GM19324 (cell line): Measurements from ENCODE around the gene TMIE.
"Not testable (repeated sequence)": the region's sequence is repeated elsewhere in the genome, so short reads cannot be mapped to it uniquely, and the experiment has no call there.

Experiments
- ATAC-seq: cut with Tn5 transposase; IDR thresholded peaks from one replicate; pipeline ENCODE4 v1.9.1; 2021; ENCODE audit warnings: mild to moderate bottlenecking, moderate library complexity; ENCODE audit not compliant: unreplicated experiment, low FRiP score

TMIE gene

DNA sequence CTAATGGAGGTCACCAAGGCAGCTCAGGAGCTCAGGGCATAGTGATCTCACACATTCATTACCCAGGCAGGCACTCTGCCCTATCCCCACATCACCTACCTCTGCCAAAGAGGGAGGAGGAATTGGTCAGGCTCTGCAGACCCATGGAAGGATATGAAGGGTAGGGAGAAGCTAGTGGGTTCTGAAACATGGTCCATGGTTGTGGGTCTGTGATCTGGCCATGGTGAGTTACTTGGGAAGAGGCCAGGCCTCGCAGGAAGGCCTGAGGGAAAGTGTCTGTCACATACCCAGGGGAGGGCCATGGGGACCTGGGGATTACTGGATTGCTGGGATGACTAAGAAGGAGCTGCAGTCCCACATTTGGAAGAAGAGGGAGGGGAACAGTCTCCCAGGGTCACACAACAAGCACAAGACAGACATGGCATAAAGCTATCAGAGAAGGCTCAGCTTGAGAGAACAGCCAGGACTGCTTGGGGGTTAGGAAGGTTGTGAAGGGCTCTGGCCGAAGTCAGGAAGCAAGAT, 17.9 kb downstream of the TMIE start:
- no peak for ATAC-seq

DNA sequence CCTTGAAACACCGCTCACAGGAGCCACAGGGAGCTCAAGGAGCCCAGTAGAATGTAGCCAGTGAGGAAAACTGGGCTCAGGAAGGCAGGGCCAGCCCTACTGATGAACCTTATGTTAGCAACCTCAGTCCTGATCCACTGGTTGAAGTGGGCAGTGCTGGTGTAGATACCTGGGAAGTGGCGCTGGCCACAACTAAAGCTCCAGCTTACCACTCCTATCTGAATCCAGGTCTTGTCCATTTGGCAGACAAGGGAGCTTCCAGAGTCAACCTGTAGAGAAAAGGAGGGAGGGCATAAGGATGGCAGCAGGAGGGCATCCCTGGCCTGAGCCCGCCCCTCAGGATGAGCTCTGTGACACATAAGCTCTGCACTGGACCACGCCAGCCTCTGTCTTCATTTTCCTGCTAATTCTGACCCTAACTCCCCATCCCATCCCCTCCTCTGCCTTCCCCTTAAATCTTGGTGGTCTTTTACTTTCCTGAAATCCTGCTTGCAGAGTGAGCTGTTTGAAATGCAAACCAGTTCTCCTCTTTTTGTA, 18.6 kb downstream of the TMIE start:
- no peak for ATAC-seq

DNA sequence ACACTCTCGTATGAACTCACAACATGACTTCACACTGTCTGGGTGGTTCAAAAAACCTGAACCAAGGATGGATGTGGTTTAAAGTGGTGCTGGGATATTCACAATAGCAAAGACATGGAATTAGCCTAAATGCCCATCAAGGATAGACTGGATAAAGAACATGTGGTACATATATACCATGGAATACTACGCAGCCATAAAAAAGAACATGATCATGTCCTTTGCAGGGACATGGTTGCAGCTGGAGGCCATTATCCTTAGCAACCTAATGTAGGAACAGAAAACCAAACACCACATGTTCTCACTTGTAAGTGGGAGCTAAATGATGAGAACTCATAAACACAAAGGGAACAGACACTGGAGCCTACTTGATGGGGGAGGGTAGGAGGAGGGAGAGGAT, 19.8 kb downstream of the TMIE start:
- no peak for ATAC-seq

DNA sequence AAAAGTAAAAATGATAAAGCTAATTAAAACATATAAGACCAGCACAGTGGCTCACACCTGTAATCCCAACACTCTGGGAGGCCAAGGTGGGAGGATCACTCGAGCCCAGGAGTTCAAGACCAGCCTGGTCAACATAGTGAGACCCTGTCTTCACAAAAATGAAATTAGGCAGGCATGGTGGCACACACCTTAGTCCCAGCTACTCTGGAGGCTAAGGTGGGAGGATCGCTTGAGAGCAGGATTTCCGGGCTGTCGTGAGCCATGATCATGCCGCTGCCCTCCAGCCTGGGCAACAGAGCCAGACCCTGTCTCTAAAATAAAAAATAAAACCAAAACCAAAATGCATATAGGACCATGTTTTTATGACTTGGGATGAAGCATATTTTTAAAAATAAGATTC, 21.3 kb downstream of the TMIE start:
- ATAC-seq, result no peak

DNA sequence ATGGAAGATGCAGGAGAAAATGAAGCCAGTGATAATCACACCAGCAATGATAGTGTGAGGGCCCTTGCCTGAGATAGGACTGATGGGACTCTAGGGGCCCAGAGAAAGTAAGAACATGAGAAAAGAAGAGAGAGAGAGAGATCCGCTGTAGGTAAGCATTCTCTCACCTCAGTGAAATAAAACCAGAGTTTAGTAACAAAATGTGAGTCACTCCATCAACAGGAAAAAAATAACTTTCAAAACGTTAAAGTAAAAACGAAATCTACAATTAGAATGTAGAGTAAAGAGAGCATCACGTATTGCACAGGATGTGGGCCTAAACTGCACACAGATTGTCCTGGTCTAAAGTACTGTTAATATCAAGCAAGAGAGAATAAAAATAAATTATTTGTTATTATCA, 23.2 kb downstream of the TMIE start:
- ATAC-seq, result no peak

DNA sequence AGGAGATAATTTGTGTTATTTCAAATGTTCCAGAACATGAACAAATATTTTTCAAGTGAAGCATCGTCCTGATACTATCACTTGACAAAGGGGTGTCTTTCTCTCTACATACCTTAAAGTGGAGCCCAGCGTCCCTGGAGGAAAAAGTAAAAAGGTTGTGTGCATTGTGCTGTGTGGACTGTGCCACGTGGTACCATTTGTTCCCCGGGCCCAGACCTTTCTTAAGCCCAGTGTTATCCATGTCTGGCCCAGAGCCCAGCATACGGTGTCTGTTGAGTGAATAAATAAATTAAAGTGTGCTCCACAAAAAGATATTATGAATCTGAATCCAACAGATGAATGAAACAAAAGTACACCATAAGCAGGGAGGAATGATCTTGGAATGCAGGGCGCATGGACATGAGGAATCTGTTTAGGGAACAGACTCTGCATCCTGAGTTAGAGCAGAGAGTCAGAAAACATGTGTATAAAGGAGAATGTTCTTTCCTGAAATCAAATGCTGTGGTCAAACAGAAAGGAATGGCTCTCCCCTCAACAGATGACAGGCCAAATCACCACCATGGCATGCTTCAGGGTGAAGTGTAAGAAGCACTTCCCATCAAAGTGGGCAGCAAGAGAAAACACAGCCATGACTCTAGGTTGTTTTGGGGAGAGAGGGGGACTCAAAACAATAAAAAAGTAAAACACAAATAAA, 24.6 kb downstream of the TMIE start:
- no peak for ATAC-seq

DNA sequence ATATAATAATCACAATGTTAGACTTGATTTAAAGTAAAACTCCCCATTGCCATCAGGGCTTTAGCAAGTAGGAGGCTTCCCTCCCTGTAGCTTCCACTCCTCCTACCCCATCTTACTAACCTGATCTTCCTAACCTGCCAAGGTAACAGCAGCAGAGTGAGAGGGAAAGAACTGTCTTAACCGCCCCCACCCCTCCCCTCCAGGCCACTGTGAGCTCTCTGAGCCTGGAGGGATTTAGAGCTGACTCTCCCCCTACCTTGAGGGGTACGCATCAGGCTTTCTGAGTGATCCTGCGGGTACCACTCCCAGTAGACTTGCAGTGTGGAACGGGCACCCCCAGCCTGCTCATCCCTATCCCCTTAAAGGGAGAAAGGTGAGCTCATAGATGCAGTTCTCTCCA, 27.8 kb downstream of the TMIE start:
- no peak for ATAC-seq

DNA sequence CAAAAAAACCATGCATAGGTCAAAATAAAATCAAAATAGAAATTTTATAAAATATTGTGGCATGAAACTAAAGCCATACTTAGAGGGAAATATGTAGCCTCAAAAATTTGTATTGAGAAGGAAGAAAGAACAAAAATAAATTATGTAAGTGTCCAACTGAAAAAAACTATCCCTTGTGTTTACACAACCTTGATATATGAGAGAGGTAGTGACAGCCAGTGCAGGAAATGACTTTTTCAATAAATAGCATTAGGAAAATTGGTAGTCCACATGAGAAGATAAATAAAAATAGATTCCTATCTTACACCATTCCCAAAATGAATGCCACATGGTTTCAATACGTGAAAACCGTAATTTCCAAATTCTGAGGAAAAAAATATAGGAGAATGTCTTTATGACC, 29.6 kb downstream of the TMIE start:
- ATAC-seq, result no peak

DNA sequence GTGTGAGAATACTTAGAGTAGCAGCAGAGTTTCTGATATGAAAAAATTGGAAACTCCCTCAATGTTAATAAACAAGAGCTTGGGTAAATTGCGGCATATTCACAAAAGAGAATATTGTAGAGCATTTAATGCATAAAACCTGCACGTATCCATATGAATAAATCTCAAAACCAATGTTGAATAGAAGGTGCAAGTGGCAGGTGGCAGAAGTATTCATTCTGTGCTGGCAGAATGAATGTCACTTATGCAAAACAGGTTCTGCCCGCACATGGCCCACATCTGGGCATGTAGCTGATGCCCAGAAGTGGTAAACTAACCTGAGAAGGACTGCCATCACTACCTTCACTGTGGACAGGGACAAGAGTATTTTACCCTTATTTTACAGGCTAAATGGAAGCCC, 30.6 kb downstream of the TMIE start:
- ATAC-seq, result no peak

DNA sequence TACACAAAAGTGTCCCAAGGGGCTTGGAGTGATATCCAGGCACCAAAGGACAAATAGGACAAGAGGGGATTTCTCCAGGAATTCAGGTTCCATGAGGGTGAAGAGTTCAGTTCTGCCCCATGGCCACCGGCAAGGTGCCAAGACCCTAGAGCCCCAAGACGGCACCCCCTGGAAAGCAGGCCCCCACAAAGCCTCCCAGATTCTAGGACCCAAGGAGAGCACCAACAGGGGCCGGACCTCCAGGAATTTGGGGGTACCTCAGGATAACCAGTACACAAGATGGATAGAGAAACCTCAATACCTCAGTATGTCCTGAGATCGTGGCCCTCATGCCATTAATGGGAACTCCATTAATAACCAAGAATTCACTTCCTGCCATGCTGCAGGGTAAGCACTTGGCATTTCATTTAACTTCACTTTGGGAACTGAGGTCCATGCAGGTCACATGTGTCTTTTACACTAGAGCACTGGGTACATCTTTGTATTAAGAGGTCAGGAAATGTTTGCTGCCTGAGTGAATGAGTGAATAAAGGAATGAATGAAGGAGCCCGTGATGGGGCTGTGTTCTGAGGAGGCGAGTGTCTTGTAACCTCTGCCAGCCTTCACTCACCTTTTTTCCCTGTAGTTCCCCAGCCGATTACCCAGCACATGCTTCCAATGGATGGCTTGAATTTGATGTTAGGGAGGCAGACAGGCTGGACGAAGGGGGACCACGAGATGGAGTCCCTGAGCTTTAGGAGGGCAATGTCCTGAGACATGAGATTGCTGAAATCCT, 32.0 kb downstream of the TMIE start:
- ATAC-seq, result no peak

DNA sequence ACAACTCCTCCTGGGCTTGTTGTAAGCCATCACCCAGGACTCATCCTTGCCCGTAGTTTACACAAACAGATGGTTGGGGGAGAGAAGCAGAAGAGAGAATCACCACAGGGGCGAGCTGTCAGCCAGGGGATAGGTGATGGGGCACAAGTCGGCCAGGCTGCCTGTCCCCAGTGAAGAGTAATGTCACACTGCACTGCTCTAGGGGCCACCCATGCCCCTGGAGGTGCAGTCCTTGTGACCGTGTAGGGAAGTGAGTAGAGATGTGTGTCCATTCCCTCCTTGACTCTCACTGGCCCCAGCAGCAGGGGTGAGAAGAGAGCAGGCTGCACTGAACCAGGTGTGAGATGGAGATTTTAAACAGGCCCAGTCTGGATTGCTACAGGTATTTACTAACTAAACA, 33.6 kb downstream of the TMIE start:
- no peak for ATAC-seq

DNA sequence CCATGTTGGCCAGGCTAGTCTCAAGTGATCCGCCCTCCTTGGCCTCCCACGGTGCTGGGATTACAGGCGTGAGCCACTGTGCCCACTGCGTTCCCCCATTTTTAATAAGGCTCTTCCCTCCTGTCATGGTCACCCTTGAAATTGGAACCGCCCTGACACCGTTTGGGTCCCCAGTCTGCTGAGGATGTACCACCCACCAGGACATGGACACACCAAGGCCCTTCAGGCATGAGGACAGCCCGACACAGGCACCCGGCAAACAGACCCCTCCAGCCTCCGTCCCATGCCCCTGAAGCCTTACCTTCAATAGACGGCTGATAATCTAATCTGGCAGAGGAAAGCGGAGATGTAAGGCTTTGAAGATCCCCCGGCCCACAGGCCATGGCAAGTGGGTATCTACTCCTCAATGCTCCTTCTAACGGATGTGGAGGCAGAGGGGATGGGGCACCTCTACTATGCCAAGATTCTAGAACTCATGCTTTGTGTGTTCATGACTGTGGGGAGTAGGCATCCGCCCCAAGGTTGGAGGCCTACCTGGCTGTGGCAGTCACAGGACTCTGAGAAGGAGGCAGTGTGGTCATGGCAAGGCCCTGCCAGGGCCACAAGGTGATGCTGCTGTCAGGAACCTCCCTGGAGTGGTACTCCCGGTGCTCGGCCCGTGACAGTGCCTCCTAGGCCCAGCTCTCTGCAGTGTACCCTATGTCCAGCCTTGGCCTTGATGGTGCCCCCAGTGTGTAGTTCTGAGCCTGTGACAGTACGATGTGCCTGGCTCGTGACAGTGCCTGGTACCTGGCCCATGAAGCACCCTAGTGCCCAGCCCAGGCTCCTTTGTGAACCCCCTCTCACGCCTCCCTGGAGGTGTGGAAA, 35.0 kb downstream of the TMIE start:
- no peak for ATAC-seq

DNA sequence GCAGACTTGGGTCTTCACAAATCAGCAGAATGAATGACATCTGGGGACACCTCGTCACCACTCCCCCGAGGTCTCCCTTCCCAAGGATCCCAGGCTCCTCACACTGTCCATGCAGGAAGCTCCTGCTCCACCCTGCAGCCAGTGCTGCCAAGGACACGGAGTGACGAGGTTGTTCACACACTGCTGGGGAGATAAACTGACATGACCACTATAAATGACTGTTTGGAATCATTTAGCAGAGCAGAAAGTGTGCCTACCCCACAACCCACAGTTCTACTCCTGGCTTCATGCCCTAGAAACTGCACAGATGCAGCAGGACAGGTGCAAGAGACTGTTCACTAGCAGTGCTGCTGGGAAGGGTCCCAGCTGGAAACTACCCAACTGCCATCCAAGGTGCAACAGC, 36.1 kb downstream of the TMIE start:
- no peak for ATAC-seq

DNA sequence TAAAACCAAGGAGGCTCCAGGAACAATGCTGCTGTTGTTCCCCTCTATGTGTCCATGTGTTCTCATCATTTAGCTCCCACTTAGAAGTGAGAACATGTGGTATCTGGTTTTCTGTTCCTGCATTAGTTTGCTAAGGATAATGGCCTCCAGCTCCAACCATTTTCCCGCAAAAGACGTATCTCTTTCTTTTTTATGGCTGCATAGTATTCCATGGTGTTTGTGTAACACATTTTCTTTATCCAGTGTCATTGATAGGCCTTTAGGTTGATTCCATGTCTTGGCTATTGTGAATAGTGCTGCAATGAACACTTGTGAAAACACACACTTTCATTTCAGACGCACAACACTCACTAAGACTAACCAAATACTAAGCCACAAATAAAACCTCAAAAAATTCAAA, 38.4 kb downstream of the TMIE start:
- not testable (repeated sequence) for ATAC-seq

DNA sequence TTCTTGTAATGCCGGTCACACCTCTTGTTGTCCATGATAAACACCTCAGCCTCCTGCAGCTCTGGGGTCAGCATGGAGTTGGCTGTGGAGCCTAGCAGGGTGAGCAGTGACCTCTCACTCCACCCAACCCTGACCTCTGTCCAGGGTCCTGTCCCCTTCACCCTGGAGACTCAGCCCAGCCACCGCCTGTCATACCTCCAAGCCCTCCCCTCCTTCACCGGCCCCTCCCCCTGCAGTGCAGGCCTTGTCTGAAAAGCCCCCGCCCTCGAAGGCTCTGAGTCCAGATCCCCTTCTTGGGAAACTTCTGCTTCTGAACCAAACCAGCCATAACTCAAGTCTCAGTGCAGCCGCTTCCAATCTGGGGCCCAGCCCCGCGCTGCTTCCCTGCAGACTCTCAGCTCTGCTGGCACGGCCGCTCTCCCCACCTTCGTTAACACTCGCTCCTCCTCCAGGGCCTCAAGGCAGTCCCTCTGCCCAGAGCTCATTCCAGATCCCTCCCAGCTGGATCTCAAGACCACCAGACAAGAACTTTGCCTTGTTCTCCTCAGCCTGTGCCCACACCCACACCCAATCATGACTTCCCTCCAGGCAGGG, 41.9 kb downstream of the TMIE start:
- no peak for ATAC-seq

DNA sequence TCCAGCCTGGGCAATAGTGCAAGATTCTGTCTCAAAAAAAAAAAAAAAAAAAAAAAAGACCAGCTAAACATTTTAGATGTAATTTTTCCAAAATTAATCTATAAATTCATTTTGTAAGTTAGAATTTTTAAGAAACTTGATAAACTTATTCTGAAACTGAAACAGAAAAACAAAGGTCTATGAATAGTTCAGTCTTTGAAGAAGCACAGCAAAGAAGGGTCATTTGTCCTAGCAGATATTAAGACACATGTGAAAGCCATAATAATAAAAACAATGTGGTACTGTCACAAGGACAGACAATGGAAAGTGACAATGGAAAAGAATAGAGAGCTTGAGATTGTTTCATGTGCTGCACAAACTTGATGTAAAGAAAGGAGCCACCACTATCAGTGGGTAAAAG, 45.5 kb downstream of the TMIE start:
- ATAC-seq, result no peak

DNA sequence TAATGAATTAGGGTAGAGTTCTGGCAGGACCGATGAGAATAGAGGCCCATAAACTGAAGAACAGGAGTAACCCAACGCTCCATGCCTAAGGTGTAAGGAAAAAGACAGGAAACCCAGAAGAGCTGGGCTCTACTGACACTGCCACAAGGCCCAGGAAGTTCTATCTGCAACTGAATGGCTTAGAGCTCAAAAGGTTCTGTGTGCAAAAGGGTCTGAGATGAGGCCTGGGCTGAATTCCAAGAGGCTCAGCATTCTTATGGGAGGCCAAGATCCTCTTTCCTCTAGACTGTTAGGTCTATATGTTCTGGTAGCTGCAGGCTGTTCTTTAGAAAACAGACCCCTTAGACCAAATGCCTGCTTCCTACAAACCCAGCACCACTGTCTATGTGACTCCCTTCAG, 47.0 kb downstream of the TMIE start:
- no peak for ATAC-seq

DNA sequence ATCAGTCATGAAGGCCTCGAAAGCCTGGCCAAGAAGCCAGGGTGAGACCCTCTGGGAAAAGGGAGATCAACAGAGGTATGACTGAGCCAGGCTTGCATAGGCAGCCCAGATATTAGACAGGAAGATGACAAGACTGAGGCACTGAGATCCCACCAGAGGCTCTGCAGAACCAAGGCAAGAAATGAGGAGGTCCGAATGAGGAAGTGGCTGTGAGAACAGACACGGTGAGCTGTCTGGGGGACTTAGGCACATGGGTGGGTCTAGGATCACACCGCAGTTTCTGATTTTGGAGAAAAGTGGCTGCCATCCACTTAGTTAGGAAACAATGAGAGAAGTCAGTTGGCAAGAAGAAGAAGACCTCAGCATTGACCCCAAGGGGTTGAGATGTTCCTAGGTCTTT, 47.9 kb downstream of the TMIE start:
- no peak for ATAC-seq

DNA sequence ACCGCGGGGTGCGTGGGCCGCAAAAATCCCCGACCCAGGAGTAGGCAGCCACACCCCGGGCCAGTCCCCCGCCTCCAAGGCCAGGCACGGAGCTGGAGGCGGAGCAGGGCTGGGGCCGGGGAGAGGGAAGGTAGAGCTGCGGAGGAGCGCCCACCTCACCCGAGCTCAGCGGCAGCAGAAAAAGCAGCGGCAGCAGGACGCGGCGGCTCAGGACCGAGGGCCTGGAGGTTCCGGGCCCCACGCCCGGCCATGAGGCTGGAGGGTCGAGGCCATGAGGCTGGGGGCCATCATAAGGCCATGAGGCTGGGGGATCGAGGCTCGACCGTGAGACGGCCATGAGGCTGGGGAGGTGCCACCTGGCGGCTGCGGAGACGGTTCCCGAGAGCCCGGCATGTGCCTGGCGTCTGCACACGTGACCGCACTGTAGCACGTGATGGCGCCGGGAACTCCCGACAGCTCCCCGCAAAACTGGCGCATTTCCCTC, 49.4 kb downstream of the TMIE start:
- no peak for ATAC-seq

DNA sequence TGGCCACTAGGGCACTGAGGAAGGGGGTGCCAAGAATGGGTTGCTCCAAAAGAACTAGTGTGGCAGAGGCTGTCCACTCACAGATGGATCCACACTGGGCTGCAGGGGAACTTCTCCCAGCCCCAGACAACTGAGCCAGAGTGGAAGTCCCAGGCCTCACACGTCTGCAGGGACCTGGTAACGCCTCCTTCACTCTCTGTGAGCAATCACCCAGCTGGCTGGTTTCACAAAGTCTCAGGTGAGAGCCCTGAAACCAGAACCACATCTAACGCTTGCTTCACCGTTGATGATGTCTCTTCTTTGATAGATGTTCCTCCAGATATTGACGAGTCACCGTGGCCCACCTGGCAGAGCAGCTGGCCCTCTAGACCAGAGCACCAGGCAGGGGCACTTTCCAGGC, 51.9 kb downstream of the TMIE start:
- ATAC-seq, result not testable (repeated sequence)
